ENCODE results near the gene LMAN1L. TPM values are rescaled to one million over a fixed set of nuclear protein-coding genes. Genes with fewer than 3 reads are reported as not detected.

LMAN1L gene
- total RNA-seq, 4 donors from 2014 or later, result not detected

GRCh38 chr15:74844319-74845207 lies 31.9 kb downstream of the LMAN1L start:
- peak overlapping the region; percentile 91 to 98 (median 95) for H3K27ac ChIP-seq
- H3K36me3 ChIP-seq, result peaks cover 0 to 46% of the 10 kb centered on the region in 2 donors
- ATAC-seq, result no peak
- no peak for DNase-seq
- intact Hi-C loops (cut with DNase I; ENCODE audit: low total_unique reads), result loop anchor here (5.0 kb wide), 1 partner anchor 62 kb away; the partner anchor contains the start of gene CSK
- in situ Hi-C loops (cut with MboI; ENCODE audit: low sequenced_read_pairs in 4 of 4), result loop anchor here in 1 of 4 donors (5.0 kb wide), 1 partner anchor 67 kb away; no protein-coding TSS in a partner anchor
- H3K4me1 ChIP-seq, result peaks cover 3 to 29% of the 10 kb centered on the region in 2 donors
- TF ChIP-seq POLR2A (IDR thresholded peaks at IDR 0.05) (no peak), CTCF (IDR thresholded peaks at IDR 0.05 in 4 of 5, conservative IDR thresholded peaks at IDR 0.05 in 1 of 5) (no peak)
- no peaks in the 10 kb centered on the region for H3K9me3 ChIP-seq
- H3K4me3 ChIP-seq, result no peak overlapping the region
- no peaks in the 10 kb centered on the region for H3K27me3 ChIP-seq

- no peak overlapping the region for H3K27ac ChIP-seq
- peaks cover 0 to 50% of the 10 kb centered on the region in 2 donors for H3K36me3 ChIP-seq
- H3K4me3 ChIP-seq, result no peak overlapping the region
- in situ Hi-C loops (cut with MboI; ENCODE audit: low sequenced_read_pairs in 4 of 4), result no loop called here
- ATAC-seq (no peak), DNase-seq (no peak)
- peaks cover 3 to 29% of the 10 kb centered on the region in 2 donors for H3K4me1 ChIP-seq
- H3K9me3 ChIP-seq, result no peaks in the 10 kb centered on the region
- intact Hi-C loops (cut with DNase I; ENCODE audit: low total_unique reads), result no loop called here
- no peaks in the 10 kb centered on the region for H3K27me3 ChIP-seq
- TF ChIP-seq POLR2A (IDR thresholded peaks at IDR 0.05) (no peak), CTCF (IDR thresholded peaks at IDR 0.05 in 4 of 5, conservative IDR thresholded peaks at IDR 0.05 in 1 of 5) (no peak)
Measured at GRCh38 chr15:74845208-74845568, 32.6 kb downstream of the LMAN1L start.

- TF ChIP-seq POLR2A (IDR thresholded peaks at IDR 0.05) (no peak), CTCF (IDR thresholded peaks at IDR 0.05 in 4 of 5, conservative IDR thresholded peaks at IDR 0.05 in 1 of 5) (no peak)
- in situ Hi-C loops (cut with MboI; ENCODE audit: low sequenced_read_pairs in 4 of 4), result no loop called here
- no peak for DNase-seq
- intact Hi-C loops (cut with DNase I; ENCODE audit: low total_unique reads), result no loop called here
- Histone ChIP-seq H3K27ac (no peak overlapping the region), H3K36me3 (peaks cover 0 to 50% of the 10 kb centered on the region in 2 donors), H3K4me1 (peaks cover 3 to 29% of the 10 kb centered on the region in 2 donors), H3K27me3 (no peaks in the 10 kb centered on the region), H3K4me3 (no peak overlapping the region), H3K9me3 (no peaks in the 10 kb centered on the region)
- no peak for ATAC-seq
Measured at GRCh38 chr15:74845581-74845980, 32.9 kb downstream of the LMAN1L start.

- in situ Hi-C loops (cut with MboI; ENCODE audit: low sequenced_read_pairs in 4 of 4), result no loop called here
- peaks cover 0 to 60% of the 10 kb centered on the region in 2 donors for H3K36me3 ChIP-seq
- no peak overlapping the region for H3K4me3 ChIP-seq
- no peaks in the 10 kb centered on the region for H3K9me3 ChIP-seq
- TF ChIP-seq POLR2A (IDR thresholded peaks at IDR 0.05) (no peak), CTCF (IDR thresholded peaks at IDR 0.05 in 4 of 5, conservative IDR thresholded peaks at IDR 0.05 in 1 of 5) (no peak)
- peak in 1 of 2 donors; percentile 46 for ATAC-seq
- intact Hi-C loops (cut with DNase I; ENCODE audit: low total_unique reads), result no loop called here
- DNase-seq, result peak in 1 of 2 donors; percentile 66
- H3K27ac ChIP-seq, result peak overlapping the region; percentile 34 to 68 (median 47)
- no peaks in the 10 kb centered on the region for H3K27me3 ChIP-seq
- H3K4me1 ChIP-seq, result peaks cover 3 to 21% of the 10 kb centered on the region in 2 donors
Measured at GRCh38 chr15:74847432-74847831, 34.8 kb downstream of the LMAN1L start.
